Measurements from ENCODE around the gene GNPDA1. TPM values are rescaled to one million over a fixed set of nuclear protein-coding genes. Genes with fewer than 3 reads are reported as not detected.

GNPDA1 gene
- total and polyA plus RNA-seq, 9 of the 15 experiments (the other 6 are each of a cell fraction or from before 2014, with no cell fraction given): 14.1 to 145 (median 52.2) TPM

DNA sequence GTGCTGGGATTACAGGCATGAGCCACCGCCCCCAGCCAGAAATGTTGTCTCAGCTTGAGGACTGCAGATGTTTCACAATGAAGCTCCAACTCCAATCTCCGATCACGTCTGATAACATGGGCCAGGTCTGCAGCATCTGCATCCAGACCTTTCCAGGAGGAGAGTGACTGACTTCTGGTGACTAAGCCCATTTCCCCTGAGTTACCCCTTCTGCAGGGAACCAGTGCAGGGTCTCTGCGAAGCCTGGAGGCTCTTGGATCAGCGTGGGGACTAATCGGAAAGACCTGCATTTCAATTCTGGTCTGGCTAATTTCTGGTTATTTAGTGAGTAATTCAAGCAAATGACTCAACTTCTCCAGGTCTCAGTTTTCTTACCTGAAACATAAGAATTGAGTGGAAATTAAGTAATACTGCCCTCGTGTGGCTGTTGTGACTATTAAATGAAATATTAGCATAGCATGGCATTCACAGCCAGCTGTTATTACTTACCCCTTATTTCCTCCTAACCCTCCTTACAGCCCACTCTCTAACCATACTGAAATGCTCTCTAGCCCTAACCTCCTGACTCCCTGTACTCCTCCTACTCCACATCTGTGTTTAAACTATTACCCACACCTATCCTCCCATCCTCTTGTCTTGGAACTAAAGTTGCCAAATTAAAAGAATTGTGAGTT, 2.2 kb upstream of the GNPDA1 start (continued):
- TF ChIP-seq RBM34 (IDR thresholded peaks at IDR 0.05; ENCODE audit: borderline replicate concordance, insufficient read depth, low read length) (no peak), SMARCC2 (IDR thresholded peaks at IDR 0.05; ENCODE audit: low read depth) (0 out of 2 replicates have a peak, but pooled peaks have one; percentile 29), FOXK2 (conservative IDR thresholded peaks at IDR 0.05 in 1 of 2, IDR thresholded peaks at IDR 0.05 in 1 of 2; ENCODE audit: low read depth in 2 of 2) (0 out of 4 replicates have a peak, but pooled peaks of 1 of the 2 experiments have one; percentile 24), ZNF124 (CRISPR knock-in tag; IDR thresholded peaks at IDR 0.05) (no peak), CREB1 (IDR thresholded peaks at IDR 0.05) (no peak), CREB1 (CRISPR knock-in tag; IDR thresholded peaks at IDR 0.05) (no peak), CEBPB (tag; IDR thresholded peaks at IDR 0.05) (peak; percentile 38; the same call in 1 of the 2 replicates)
- TF ChIP-seq, protein P1, sequence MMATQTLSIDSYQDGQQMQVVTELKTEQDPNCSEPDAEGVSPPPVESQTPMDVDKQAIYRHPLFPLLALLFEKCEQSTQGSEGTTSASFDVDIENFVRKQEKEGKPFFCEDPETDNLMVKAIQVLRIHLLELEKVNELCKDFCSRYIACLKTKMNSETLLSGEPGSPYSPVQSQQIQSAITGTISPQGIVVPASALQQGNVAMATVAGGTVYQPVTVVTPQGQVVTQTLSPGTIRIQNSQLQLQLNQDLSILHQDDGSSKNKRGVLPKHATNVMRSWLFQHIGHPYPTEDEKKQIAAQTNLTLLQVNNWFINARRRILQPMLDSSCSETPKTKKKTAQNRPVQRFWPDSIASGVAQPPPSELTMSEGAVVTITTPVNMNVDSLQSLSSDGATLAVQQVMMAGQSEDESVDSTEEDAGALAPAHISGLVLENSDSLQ (IDR thresholded peaks at IDR 0.05): no peak
- TF ChIP-seq, protein P2, sequence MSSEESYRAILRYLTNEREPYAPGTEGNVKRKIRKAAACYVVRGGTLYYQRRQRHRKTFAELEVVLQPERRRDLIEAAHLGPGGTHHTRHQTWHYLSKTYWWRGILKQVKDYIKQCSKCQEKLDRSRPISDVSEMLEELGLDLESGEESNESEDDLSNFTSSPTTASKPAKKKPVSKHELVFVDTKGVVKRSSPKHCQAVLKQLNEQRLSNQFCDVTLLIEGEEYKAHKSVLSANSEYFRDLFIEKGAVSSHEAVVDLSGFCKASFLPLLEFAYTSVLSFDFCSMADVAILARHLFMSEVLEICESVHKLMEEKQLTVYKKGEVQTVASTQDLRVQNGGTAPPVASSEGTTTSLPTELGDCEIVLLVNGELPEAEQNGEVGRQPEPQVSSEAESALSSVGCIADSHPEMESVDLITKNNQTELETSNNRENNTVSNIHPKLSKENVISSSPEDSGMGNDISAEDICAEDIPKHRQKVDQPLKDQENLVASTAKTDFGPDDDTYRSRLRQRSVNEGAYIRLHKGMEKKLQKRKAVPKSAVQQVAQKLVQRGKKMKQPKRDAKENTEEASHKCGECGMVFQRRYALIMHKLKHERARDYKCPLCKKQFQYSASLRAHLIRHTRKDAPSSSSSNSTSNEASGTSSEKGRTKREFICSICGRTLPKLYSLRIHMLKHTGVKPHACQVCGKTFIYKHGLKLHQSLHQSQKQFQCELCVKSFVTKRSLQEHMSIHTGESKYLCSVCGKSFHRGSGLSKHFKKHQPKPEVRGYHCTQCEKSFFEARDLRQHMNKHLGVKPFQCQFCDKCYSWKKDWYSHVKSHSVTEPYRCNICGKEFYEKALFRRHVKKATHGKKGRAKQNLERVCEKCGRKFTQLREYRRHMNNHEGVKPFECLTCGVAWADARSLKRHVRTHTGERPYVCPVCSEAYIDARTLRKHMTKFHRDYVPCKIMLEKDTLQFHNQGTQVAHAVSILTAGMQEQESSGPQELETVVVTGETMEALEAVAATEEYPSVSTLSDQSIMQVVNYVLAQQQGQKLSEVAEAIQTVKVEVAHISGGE (CRISPR knock-in tag; IDR thresholded peaks at IDR 0.05): no peak
